Thoracic aorta (tissue), 2 donors: ENCODE data around the gene SNORC. TPM values are rescaled to one million over a fixed set of nuclear protein-coding genes. Genes with fewer than 3 reads are reported as not detected.

Experiments
- ATAC-seq: fragments of 150-250 bp; one replicate; pipeline ENCODE4 v1.8.0; 2017; ENCODE audit warnings: low read depth; ENCODE audit not compliant: insufficient number of reproducible peaks, low FRiP score
- DNase-seq: peaks from one replicate; pipeline ENCODE4 v3.0.0-alpha.2; 2020; ENCODE audit warnings: low spot score
- H3K27ac ChIP-seq, 2 donors: fragments of 200-600 bp; sonication (generic); 1 replicate in 1 of 2; 2 replicates in 1 of 2; pipeline ENCODE4 v1.5.1; 2016; ENCODE audit warnings: mild to moderate bottlenecking in 2 of 2, moderate library complexity in 2 of 2
- H3K27me3 ChIP-seq: fragments of 200-600 bp; sonication (generic); replicated peaks from 2 replicates; pipeline ENCODE4 v1.6.0; 2016; ENCODE audit warnings: mild to moderate bottlenecking; ENCODE audit not compliant: insufficient read depth
- H3K36me3 ChIP-seq: fragments of 200-600 bp; sonication (generic); one replicate; pipeline ENCODE4 v1.5.1; 2016
- H3K4me1 ChIP-seq, 2 donors: fragments of 200-600 bp; sonication (generic); 1 replicate in 1 of 2; 2 replicates in 1 of 2; pipeline versions ENCODE4 v1.5.1 to v1.6.0; 2016; ENCODE audit warnings: low read depth in 2 of 2, mild to moderate bottlenecking in 1 of 2; ENCODE audit not compliant: control insufficient read depth in 1 of 2
- H3K4me3 ChIP-seq: fragments of 200-600 bp; sonication (generic); 2 replicates; pipeline ENCODE4 v1.5.1; 2016; ENCODE audit warnings: mild to moderate bottlenecking
- H3K9me3 ChIP-seq: fragments of 200-600 bp; sonication (generic); 2 replicates; pipeline ENCODE4 v1.5.1; 2016
- total RNA-seq, 2 donors: library from RNA; depleted of rRNA; stranded (reverse); fragments of >200 nt; gene quantifications; one replicate each; pipeline versions ENCODE4 v1.1.0 to v1.2.3, GENCODE V29; 2016
- TF ChIP-seq, protein P1 (sequence below): fragments of 200-600 bp; sonication (generic); IDR thresholded peaks from one replicate; pipeline ENCODE4 v1.5.1; 2019; ENCODE audit warnings: antibody characterized with exemption

Gene SNORC
- total RNA-seq, 2 donors from 2014 or later = 0.41 to 0.63 TPM

DNA sequence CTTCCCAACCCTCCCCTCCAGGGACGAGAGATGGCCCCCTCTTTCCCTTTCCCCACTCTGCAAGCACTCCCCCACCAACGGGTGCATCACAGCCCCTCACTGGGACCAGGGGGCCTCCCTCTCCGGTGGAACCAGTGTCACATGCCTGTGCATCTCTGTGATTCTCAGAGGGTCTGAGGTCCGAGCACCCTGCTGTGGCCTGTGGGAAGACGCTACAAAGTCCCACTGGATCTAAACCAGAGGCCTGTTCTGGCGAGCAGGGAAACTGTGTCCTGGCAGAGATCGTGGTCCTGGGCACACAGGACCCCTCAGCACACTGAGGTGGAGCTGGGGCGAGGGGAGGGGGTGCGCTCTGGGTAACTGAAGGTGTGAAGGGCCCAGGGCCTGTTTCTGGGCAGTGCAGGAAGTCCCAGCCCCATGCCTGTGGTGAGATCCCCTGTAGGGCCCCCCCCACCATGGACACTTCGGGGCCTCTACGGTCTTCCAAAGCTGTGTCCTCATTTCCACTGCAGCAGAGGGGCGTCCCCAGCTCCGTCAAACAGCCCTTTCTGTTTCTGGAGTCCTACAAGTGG is 8.0 kb downstream of the SNORC start:
- Histone ChIP-seq H3K4me1 (peaks cover 3 to 11% of the 10 kb centered on the region in 2 donors), H3K4me3 (no peak overlapping the region), H3K27ac (no peak overlapping the region), H3K27me3 (no peaks in the 10 kb centered on the region), H3K36me3 (no peaks in the 10 kb centered on the region), H3K9me3 (no peaks in the 10 kb centered on the region)
- TF ChIP-seq, protein P1, sequence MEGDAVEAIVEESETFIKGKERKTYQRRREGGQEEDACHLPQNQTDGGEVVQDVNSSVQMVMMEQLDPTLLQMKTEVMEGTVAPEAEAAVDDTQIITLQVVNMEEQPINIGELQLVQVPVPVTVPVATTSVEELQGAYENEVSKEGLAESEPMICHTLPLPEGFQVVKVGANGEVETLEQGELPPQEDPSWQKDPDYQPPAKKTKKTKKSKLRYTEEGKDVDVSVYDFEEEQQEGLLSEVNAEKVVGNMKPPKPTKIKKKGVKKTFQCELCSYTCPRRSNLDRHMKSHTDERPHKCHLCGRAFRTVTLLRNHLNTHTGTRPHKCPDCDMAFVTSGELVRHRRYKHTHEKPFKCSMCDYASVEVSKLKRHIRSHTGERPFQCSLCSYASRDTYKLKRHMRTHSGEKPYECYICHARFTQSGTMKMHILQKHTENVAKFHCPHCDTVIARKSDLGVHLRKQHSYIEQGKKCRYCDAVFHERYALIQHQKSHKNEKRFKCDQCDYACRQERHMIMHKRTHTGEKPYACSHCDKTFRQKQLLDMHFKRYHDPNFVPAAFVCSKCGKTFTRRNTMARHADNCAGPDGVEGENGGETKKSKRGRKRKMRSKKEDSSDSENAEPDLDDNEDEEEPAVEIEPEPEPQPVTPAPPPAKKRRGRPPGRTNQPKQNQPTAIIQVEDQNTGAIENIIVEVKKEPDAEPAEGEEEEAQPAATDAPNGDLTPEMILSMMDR = no peak
- DNase-seq (no peak), ATAC-seq (no peak)

DNA sequence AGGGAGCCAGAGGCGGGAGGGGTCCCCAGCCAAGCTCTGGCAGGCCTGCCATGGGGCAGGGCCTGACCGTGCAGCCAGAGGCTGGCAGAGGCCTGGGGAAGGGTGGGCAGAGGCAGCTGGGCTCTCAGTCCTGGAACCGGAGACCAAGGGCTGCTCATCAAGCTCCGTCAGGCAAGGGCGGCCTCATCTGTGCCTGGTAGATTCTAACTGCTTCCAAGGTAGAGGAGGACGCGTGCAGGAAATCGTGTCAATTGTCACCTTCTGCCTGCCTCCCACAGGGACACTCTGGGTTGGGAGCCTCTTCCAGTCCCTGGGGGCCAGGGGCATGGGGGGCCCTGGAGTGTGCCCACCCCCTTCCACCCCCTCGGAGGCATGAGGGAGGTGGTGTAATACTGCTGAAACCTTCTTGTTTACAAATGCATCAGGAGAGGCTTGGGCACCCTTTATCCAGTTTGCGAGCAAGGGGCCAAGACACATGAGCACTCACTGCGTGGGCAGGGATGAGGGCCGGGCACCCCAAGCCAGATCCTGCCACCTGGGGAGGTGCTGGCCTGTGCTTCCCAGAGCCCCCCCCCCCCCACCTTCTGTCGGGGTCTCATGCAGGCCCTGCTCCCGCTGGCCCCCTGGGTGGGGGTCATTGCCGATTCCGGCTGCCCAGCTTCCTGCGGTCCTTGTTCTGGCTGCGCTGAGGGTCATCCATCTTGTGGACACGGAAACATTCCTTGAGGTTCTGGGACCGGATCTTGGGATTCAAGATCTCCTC is 9.0 kb downstream of the SNORC start:
- H3K36me3 ChIP-seq = no peaks in the 10 kb centered on the region
- H3K27ac ChIP-seq = no peak overlapping the region
- TF ChIP-seq, protein P1 = no peak
- H3K27me3 ChIP-seq = no peaks in the 10 kb centered on the region
- H3K4me3 ChIP-seq = no peak overlapping the region
- H3K4me1 ChIP-seq = peaks cover 3 to 11% of the 10 kb centered on the region in 2 donors
- no peak for ATAC-seq
- no peaks in the 10 kb centered on the region for H3K9me3 ChIP-seq
- DNase-seq = no peak

DNA sequence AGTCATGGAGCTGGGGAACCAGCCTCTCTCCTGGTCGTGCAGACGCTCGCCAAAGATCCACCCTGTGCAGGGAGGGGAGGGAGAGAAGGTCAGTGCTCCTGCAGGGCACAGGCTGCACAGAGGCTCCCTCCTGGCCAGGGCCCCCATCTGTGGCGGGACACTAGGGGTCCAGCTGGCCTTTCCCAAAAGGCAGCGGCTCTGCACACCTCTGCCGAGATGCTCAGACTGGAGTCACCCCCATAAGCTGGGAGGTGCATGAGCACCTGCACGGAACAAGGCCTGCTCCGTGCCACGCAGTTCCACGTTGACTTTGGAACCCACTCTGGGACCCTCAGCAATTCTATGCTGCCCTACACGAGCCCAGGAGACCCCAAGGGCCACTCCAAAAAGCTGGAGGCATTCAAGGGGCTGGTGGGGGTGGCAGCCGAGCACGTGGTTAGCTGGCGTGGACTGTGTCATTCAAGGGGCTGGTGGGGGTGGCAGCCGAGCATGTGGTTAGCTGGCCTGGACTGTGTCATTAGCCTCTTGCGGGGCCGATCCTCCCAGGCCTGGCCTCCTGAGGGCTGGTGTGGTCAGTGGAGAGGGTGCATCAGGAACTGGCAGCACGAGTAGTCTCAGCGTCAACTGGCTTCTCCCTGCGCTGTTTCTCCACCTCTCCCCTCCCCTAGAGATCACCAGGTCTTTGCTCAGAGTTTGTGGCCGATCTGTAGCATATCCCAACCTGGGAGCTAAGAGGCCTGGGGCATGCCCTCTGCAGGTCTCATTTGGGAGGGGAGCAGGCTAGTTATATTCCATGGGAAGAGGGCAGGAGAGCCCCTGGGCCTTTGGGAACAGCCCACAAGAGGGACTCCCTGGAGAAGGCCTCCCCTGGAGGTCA is 9.8 kb downstream of the SNORC start:
- Histone ChIP-seq H3K27ac (no peak overlapping the region), H3K4me3 (no peak overlapping the region), H3K27me3 (no peaks in the 10 kb centered on the region), H3K9me3 (no peaks in the 10 kb centered on the region), H3K36me3 (no peaks in the 10 kb centered on the region), H3K4me1 (peaks cover 3 to 11% of the 10 kb centered on the region in 2 donors)
- no peak for DNase-seq
- TF ChIP-seq, protein P1 = no peak
- no peak for ATAC-seq

DNA sequence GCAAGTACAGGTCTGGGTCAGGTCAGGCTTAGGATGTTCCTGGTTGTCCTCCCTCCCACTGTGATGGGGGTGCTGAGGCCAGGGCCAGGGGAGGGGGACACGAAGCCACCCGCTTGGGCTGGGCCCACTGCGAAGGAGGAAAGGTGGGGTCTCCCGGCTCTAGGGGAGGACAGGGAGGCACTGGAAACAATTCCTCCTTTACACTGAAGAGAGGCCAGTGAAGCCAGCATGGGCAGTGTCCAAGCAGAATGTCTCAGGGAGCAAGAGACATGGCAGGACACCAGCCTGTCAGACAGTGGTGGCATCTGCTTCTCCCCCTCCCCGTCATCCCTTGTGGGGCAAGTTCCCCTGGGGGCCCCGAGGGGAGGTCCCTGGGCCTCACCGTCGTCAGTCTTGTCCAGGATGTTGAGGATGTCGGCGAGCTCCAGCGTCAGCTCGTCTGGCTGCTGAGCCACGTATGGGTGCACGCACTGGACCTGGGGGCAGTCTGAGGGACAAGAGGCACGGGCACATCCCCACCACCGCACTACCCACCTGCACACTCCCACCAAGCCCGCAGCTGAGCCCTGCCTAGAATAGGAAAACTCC is 10.8 kb downstream of the SNORC start:
- ATAC-seq (no peak), DNase-seq (no peak)
- no peaks in the 10 kb centered on the region for H3K27me3 ChIP-seq
- H3K27ac ChIP-seq = no peak overlapping the region
- no peaks in the 10 kb centered on the region for H3K9me3 ChIP-seq
- no peak overlapping the region for H3K4me3 ChIP-seq
- H3K4me1 ChIP-seq = peaks cover 0 to 4% of the 10 kb centered on the region in 2 donors
- TF ChIP-seq, protein P1 = no peak
- H3K36me3 ChIP-seq = no peaks in the 10 kb centered on the region
